Endothelial cell of umbilical vein (primary cell): ENCODE data around the gene CDC42. TPM values are rescaled to one million over a fixed set of nuclear protein-coding genes. Genes with fewer than 3 reads are reported as not detected.

Experiments used
- BruUV-seq: library from RNA; stranded (reverse); fragments of 400-500 nt; replicated peaks from 2 replicates; lab custom pipeline; 2021; lab: Mats Ljungman, UMichigan
- CTCF ChIA-PET: fragments of 300-600, 350-600 bp; sonication (Branson Sonifier 250); formaldehyde crosslinking; loops from one replicate; lab custom pipeline; 2021; ENCODE audit warnings: antibody characterized with exemption, inconsistent platforms; lab: Charles Lee
- POLR2A ChIA-PET: fragments of 300-600, 350-600 bp; sonication (Branson Sonifier 250); formaldehyde crosslinking; loops from one replicate; lab custom pipeline; 2021; ENCODE audit warnings: antibody characterized with exemption, inconsistent platforms; lab: Charles Lee
- DNase-seq: peaks from one replicate; pipeline ENCODE4 v3.0.0-alpha.2; 2011; ENCODE audit warnings: low read depth, low spot score
- FAIRE-seq: peaks from 2 replicates; lab custom pipeline; 2011; peaks lifted over from hg19 to GRCh38; lab: Jason Lieb, UNC
- H2AFZ ChIP-seq: 2 replicates; pipeline ENCODE4 v1.6.0; 2012; ENCODE audit warnings: low read depth, low read length, control low read depth, inconsistent platforms
- H3K27ac ChIP-seq: 2 replicates; pipeline ENCODE4 v1.5.1; 2011; ENCODE audit warnings: low read depth, mild to moderate bottlenecking, control low read depth, low read length, moderate library complexity; ENCODE audit not compliant: insufficient read depth
- H3K27me3 ChIP-seq, 2 experiments: 2 replicates each; pipeline versions ENCODE4 v1.6.0 to v1.6.1; 2011; ENCODE audit warnings: low read length in 2 of 2, mixed read lengths in 1 of 2; ENCODE audit not compliant: control insufficient read depth in 2 of 2, insufficient read depth in 2 of 2
- H3K36me3 ChIP-seq, 2 experiments: 2 replicates in 1 of 2; 3 replicates in 1 of 2; pipeline ENCODE4 v1.5.1; 2011; ENCODE audit warnings: low read length in 2 of 2, mild to moderate bottlenecking in 1 of 2, moderate library complexity in 1 of 2; ENCODE audit not compliant: control insufficient read depth in 2 of 2, insufficient read depth in 2 of 2; ENCODE audit errors: extremely low read depth in 1 of 2
- H3K4me1 ChIP-seq: 3 replicates; pipeline ENCODE4 v1.5.1; 2011; ENCODE audit warnings: mild to moderate bottlenecking, low read length; ENCODE audit not compliant: control insufficient read depth, insufficient read depth; ENCODE audit errors: extremely low read depth
- H3K4me2 ChIP-seq: 2 replicates; pipeline ENCODE4 v1.6.1; 2011; ENCODE audit warnings: low read length, control low read depth, mixed read lengths; ENCODE audit not compliant: insufficient read depth
- H3K4me3 ChIP-seq, 3 experiments: fragments of 200-600 bp in 1 of 3; sonication (generic), shearing (Covaris generic) in 1 of 3; replicated peaks in 1 of 3; 2 replicates each; pipeline ENCODE4 v1.5.1; 2011 to 2016; ENCODE audit warnings: control low read depth in 3 of 3, low read length in 3 of 3, mild to moderate bottlenecking in 2 of 3, inconsistent platforms in 1 of 3, low read depth in 1 of 3, moderate library complexity in 1 of 3; ENCODE audit not compliant: insufficient read depth in 1 of 3
- H3K79me2 ChIP-seq: 2 replicates; pipeline ENCODE4 v1.6.0; 2012; ENCODE audit warnings: low read length, inconsistent platforms; ENCODE audit not compliant: control insufficient read depth, insufficient read depth
- H3K9ac ChIP-seq: replicated peaks from 2 replicates; pipeline ENCODE3; 2011; ENCODE audit warnings: low read length, control low read depth; ENCODE audit not compliant: insufficient read depth; ENCODE audit errors: extremely low read depth
- H3K9me1 ChIP-seq: replicated peaks from 3 replicates; pipeline ENCODE4 v1.6.0; 2011; ENCODE audit warnings: mild to moderate bottlenecking, low read length; ENCODE audit not compliant: control insufficient read depth, insufficient read depth; ENCODE audit errors: extremely low read depth
- H3K9me3 ChIP-seq: replicated peaks from 2 replicates; pipeline ENCODE4 v1.5.1; 2012; ENCODE audit warnings: low read length, inconsistent platforms; ENCODE audit not compliant: control insufficient read depth, insufficient read depth
- H4K20me1 ChIP-seq: replicated peaks from 2 replicates; pipeline ENCODE3; 2011; ENCODE audit warnings: mild to moderate bottlenecking, low read length; ENCODE audit not compliant: control insufficient read depth, insufficient read depth; ENCODE audit errors: extremely low read depth
- CTCF ChIP-seq, 2 donors: IDR thresholded peaks; 1 replicate in 1 of 2; 2 replicates in 1 of 2; pipeline ENCODE4 v1.5.1; 2011; ENCODE audit warnings: low read length in 2 of 2, mild to moderate bottlenecking in 2 of 2, moderate library complexity in 2 of 2, control low read depth in 1 of 2, inconsistent platforms in 1 of 2, low read depth in 1 of 2; ENCODE audit not compliant: insufficient read depth in 1 of 2; ENCODE audit errors: extremely low read depth in 1 of 2
- EZH2 ChIP-seq: IDR thresholded peaks from 2 replicates; pipeline ENCODE4 v1.6.1; 2012; ENCODE audit warnings: borderline replicate concordance, low read depth, mild to moderate bottlenecking, moderate library complexity, low read length, inconsistent platforms; ENCODE audit not compliant: severe bottlenecking
- FOS ChIP-seq: IDR thresholded peaks from 2 replicates; pipeline ENCODE4 v1.6.1; 2011; ENCODE audit warnings: mild to moderate bottlenecking, low read length, moderate library complexity, borderline replicate concordance; ENCODE audit not compliant: insufficient read depth
- GATA2 ChIP-seq: IDR thresholded peaks from 2 replicates; pipeline ENCODE4 v1.7.0; 2011; ENCODE audit warnings: low read depth, mild to moderate bottlenecking, moderate library complexity, mixed read lengths, low read length; ENCODE audit not compliant: insufficient read length, insufficient read depth
- JUN ChIP-seq: IDR thresholded peaks from 2 replicates; pipeline ENCODE4 v1.6.1; 2011; ENCODE audit warnings: borderline replicate concordance, low read depth; ENCODE audit not compliant: insufficient read length, insufficient read depth
- MYC ChIP-seq: IDR thresholded peaks from one replicate; pipeline ENCODE4 v1.6.1; 2011; ENCODE audit warnings: mild to moderate bottlenecking, low read depth, low read length
- POLR2A ChIP-seq: IDR thresholded peaks from 2 replicates; pipeline ENCODE4 v1.6.1; 2012; ENCODE audit warnings: low read depth, mild to moderate bottlenecking, control low read depth, low read length
- POLR2AphosphoS5 ChIP-seq: IDR thresholded peaks from 2 replicates; pipeline ENCODE4 v1.6.1; 2012; ENCODE audit warnings: low read depth, mild to moderate bottlenecking, control low read depth, low read length, moderate library complexity; ENCODE audit not compliant: insufficient read depth
- dilution Hi-C: fragments of 300-500 bp; cut with MboI; formaldehyde crosslinking; loops from one replicate; pipeline ENCODE4 v1.15.0; 2019; ENCODE audit warnings: low sequenced_read_pairs; ENCODE audit not compliant: extremely low pct_ligation_motif_present
- intact Hi-C: fragments of 100-400 bp; cut with micrococcal nuclease; formaldehyde crosslinking; loops from one replicate; pipeline ENCODE4 v1.10.0; 2022
- polyA plus RNA-seq, 4 experiments: library from polyadenylated mRNA; depleted of rRNA in 3 of 4; stranded (reverse) in 3 of 4; unstranded in 1 of 4; fragments of >200 nt; gene quantifications; 2 replicates each; pipeline versions ENCODE4 v1.2.1 to v1.2.3, GENCODE V29; 2011 to 2012; ENCODE audit warnings: missing spikeins in 1 of 4
- total RNA-seq: library from RNA; stranded (reverse); gene quantifications from 2 replicates; pipeline ENCODE4 v1.2.3, GENCODE V29; 2021
- TF ChIP-seq, protein P1 (sequence below): IDR thresholded peaks from 2 replicates; pipeline ENCODE4 v1.6.1; 2011; ENCODE audit not compliant: insufficient read depth, insufficient read length

The CDC42 gene
- total and polyA plus RNA-seq, 2 donors (not counting 3 experiments of a cell fraction or from before 2014, with no cell fraction given), result 199 to 381 TPM

- peak; percentile 90 for FAIRE-seq
- Histone ChIP-seq H3K27me3 (no peaks in the 10 kb centered on the region), H3K79me2 (peaks cover 29% of the 10 kb centered on the region), H2AFZ (no peak overlapping the region), H3K9ac (peak overlapping the region; percentile 27), H3K4me1 (peaks cover 40% of the 10 kb centered on the region), H3K36me3 (peaks cover 0 to 16% of the 10 kb centered on the region in 2 experiments), H3K4me3 (no peak overlapping the region), H3K9me1 (no peaks in the 10 kb centered on the region), H3K4me2 (peak overlapping the region; percentile 41), H3K27ac (peak overlapping the region; percentile 59), H3K9me3 (no peaks in the 10 kb centered on the region), H4K20me1 (peaks cover 6% of the 10 kb centered on the region)
- dilution Hi-C loops, result no loop called here
- peak; percentile 93 for DNase-seq
- TF ChIP-seq JUN (no peak), EZH2 (no peak), POLR2AphosphoS5 (peak; percentile 75), POLR2A (peak; percentile 48)
- TF ChIP-seq, protein P1, sequence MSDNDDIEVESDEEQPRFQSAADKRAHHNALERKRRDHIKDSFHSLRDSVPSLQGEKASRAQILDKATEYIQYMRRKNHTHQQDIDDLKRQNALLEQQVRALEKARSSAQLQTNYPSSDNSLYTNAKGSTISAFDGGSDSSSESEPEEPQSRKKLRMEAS, result no peak
- POLR2A ChIA-PET, result interaction anchor here (1.3 kb wide), 1 partner anchor 15 kb away, joined by 3 read pairs; no protein-coding TSS in a partner anchor
- BruUV-seq, result no TSS peak
- CTCF ChIA-PET, result interaction anchor here (0.7 to 3.5 kb wide), 12 partner anchors 9 to 527 kb away, joined by 3 to 31 read pairs (median 4); partner anchors contain the start of gene WNT4
- intact Hi-C loops, result loop anchor here (1.0 kb wide), 1 partner anchor 9 kb away; no protein-coding TSS in a partner anchor
Observed at GRCh38 chr1:22114083-22115012, 61.8 kb downstream of the CDC42 start.

DNA sequence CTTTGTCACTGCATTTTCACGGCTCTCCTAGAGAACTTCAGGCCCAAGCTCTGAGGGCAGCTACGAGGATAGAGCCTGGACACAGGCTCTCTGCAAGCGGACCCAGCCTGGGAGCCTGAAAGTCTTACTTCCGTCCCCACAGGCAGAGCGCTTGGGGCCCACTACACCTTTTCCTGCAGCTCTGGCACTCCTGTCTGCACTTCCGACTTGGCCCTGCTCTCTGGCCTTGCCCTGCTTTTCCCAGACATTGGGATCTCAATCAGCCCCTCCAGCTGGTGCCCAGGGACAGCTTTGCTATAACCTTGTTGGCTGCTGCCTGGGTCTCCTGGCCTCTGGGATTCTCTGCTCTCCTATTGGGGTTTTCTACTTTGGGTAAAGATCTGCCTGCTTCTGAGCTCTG is 62.8 kb downstream of the CDC42 start:
- Histone ChIP-seq H3K4me2 (peak overlapping the region; percentile 41), H3K9me1 (no peaks in the 10 kb centered on the region), H3K79me2 (peaks cover 25% of the 10 kb centered on the region), H3K4me1 (peaks cover 40% of the 10 kb centered on the region), H3K9ac (peak overlapping the region; percentile 27), H4K20me1 (peaks cover 6% of the 10 kb centered on the region), H3K27me3 (no peaks in the 10 kb centered on the region), H2AFZ (no peak overlapping the region), H3K9me3 (no peaks in the 10 kb centered on the region), H3K27ac (peak overlapping the region; percentile 59), H3K36me3 (peaks cover 0 to 20% of the 10 kb centered on the region in 2 experiments), H3K4me3 (no peak overlapping the region)
- dilution Hi-C loops, result no loop called here
- ChIA-PET POLR2A (interaction anchor here (1.3 kb wide), 1 partner anchor 16 kb away, joined by 3 read pairs; no protein-coding TSS in a partner anchor), CTCF (interaction anchor here (0.8 to 3.5 kb wide), 8 partner anchors 10 to 301 kb away, joined by 3 to 31 read pairs (median 4); partner anchors contain the start of gene WNT4)
- no peak for FAIRE-seq
- DNase-seq, result no peak
- BruUV-seq, result TSS peak; percentile 8
- intact Hi-C loops, result no loop called here
- TF ChIP-seq MYC (no peak), POLR2AphosphoS5 (no peak), POLR2A (no peak), EZH2 (no peak), FOS (no peak), JUN (no peak), CTCF (IDR thresholded peaks at IDR 0.05; ENCODE audit: extremely low read depth in 1 of 2, insufficient read depth in 1 of 2, low read depth in 1 of 2, low read length in 2 of 2) (no peak), GATA2 (no peak)
- TF ChIP-seq, protein P1, result no peak
